SK-MEL-5 (cell line): Measurements from ENCODE around the gene PAPSS2. TPM values are rescaled to one million over a fixed set of nuclear protein-coding genes. Genes with fewer than 3 reads are reported as not detected.
A peak's percentile ranks its signal among the peaks of the same experiment; 100 is the strongest.
"Not testable (repeated sequence)": the region's sequence is repeated elsewhere in the genome, so short reads cannot be mapped to it uniquely, and the experiment has no call there.

Experiments used
- DNase-seq: peaks from one replicate; pipeline ENCODE4 v3.0.0-alpha.2; 2016; ENCODE audit warnings: low read depth, low spot score
- in situ Hi-C: cut with HindIII; loops from 2 replicates; pipeline ENCODE4 v1.10.0; 2016; ENCODE audit warnings: low sequenced_read_pairs, high pct_unique_total_duplicates, low pct_unique_long_range_greater_than_20kb
- total RNA-seq: library from RNA; depleted of rRNA; stranded (reverse); fragments of >200 nt; shearing (Covaris generic); gene quantifications from 2 replicates; pipeline ENCODE4 v1.2.3, GENCODE V29; 2014

The PAPSS2 gene
- total RNA-seq, 1 experiment from 2014 or later = 69.3 TPM

GRCh38 chr10:87636313-87636915 is 23.3 kb upstream of the PAPSS2 start:
- in situ Hi-C loops = no loop called here

DNA sequence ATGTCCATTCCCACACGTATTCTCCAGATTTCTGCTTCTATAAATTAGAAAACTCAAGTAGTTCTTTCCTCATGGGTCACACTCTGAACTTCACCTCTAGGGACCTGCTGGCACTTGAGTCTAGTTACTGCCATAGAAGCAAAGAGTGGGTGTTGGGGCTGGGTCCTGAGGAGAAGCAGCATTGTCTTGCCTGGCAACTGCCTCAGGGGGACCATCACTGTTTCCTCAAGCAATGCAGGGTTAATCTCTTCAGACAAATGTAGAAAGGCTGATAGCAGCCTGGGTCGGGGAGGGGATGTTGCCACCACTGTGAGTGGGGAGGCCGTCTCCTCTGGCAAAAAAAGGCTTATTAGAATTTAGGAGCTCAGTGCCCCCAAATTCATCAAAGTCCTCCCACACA is 20.2 kb upstream of the PAPSS2 start:
- no peak for DNase-seq
- in situ Hi-C loops = no loop called here

More at GRCh38 chr10:87636313-87636915, 23.3 kb upstream of the PAPSS2 start:
- DNase-seq = no peak

DNA sequence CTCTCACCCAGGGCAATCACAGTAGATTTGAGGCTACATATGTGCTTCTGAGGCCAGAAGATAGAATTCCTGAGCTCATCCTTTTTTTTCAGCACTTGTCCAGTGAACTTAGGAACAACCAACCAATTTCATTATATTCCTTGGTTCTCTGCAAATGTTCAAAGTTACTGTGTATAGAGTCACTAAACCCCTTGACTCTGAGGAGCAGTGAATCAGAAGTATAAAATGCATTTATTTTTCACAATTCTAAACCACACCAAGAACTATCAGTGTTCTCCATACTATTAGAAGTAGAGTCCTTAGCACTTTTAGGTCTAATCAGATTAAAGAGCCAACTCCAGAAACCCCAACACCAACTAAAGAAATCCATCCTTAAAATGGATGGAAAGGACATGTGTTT is 19.6 kb upstream of the PAPSS2 start:
- DNase-seq = no peak
- in situ Hi-C loops = no loop called here

DNA sequence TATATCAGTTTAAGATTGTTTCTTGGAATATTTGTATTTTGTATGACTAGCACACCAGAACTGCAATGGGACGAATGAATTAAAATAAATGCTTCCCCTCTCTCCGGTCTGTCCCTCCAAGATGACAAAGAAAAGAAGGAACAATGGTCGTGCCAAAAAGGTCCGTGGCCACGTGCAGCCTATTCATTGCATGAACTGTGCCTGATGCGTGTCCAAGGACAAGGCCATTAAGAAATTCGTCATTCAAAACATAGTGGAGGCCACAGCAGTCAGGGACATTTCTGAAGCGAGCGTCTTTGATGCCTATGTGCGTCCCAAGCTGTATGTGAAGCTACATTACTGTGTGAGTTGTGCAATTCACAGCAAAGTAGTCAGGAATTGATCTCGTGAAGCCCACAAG is 17.2 kb upstream of the PAPSS2 start:
- in situ Hi-C loops = no loop called here
- no peak for DNase-seq

- DNase-seq = no peak
- in situ Hi-C loops = no loop called here
Observed at GRCh38 chr10:87642988-87643387, 16.7 kb upstream of the PAPSS2 start.

- no peak for DNase-seq
- in situ Hi-C loops = no loop called here
Observed at GRCh38 chr10:87643920-87644319, 15.8 kb upstream of the PAPSS2 start.

DNA sequence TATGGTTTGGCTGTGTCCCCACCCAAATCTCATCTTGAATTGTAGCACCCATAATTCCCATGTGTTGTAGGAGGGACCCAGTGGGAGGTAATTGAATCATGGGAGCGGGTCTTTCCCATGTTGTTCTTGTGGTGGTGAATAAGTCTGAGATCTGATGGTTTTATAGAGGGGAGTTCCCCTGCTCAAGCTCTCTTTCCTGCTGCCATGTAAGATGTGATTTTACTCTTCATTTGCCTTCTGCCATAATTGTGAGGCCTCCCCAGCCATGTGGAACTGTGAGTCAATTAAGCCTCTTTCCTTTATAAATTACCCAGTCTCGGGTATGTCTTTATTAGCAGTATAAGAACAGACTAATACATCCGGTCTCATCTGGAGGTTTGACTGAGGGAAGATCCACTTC is 15.2 kb upstream of the PAPSS2 start:
- DNase-seq, in situ Hi-C loops: not testable (repeated sequence)

DNA sequence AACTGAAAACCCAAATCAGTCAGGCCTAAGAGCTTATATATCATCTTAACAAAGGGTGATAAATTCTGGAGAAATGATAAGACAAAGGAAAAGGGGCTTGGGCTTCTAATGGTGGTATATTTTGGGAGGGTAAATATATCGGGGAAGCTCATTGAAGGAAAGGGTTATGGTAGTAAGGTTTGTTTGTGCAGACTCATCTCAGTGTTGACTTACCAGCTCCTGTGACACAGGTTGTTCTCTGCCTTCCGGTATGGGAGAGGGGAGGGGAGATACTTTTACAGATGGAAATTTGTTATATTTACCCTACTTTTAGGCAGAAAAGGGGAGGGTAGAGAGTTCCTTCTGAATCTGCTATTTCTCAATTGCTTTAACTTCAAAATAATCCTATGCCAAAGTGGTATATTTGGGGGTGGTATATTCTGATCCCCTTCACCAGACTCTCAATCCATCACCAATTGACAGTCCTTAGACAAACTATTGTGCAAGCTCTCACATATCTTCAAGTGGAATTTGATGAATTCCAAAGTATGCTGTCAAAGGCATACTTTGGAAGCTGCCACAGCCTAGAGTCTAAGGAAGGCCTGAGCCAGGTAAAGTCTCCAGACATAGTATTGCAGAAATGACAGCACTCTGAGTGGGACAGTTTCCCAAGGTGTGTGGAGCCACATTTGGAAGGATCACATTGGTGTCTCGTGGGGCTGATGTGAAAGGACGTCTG is 13.3 kb upstream of the PAPSS2 start:
- in situ Hi-C loops = no loop called here
- DNase-seq = no peak

DNA sequence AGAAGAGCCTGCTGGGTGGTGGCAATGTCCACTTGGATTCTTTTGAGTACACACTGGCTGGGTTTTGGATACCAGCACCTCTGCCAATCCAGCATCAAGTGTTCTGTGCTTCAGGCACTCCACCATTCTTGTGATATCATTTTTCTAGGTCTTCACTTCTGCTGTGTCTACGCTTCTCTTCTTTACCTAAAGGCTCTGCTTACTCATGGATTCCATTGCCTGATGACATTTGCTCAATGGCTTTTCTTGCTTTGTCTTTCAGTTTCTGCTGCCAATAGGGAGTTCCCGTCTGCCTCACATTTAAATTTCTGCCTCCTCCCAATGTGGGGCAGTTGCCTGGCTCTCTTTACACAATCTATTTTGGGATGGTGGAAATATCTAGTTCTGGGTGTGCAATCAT is 12.7 kb upstream of the PAPSS2 start:
- DNase-seq = no peak
- in situ Hi-C loops = no loop called here

GRCh38 chr10:87650838-87651589 is 8.7 kb upstream of the PAPSS2 start:
- no peak for DNase-seq
- in situ Hi-C loops = no loop called here

DNA sequence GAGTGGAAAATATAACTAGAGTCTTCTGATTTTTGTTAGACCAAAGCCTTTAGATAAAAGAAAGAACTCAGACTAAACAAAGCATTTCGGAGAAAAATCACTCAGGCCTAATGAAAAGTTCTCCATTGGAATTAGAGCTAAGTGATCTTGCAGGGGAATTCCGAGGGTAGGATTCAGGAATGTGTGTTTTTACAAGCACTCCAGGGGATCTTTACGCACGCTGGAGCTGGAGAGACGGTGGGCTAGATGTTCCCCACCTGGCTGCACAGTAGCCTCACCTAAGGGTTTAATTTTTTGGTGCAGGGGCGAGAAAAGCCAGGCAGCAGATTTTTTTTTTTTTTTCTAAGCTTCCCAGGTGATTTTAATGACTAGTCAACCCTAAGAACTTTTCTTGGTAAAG is 7.9 kb upstream of the PAPSS2 start:
- in situ Hi-C loops = no loop called here
- DNase-seq = no peak

GRCh38 chr10:87652261-87652660 is 7.4 kb upstream of the PAPSS2 start:
- no peak for DNase-seq
- in situ Hi-C loops = no loop called here

DNA sequence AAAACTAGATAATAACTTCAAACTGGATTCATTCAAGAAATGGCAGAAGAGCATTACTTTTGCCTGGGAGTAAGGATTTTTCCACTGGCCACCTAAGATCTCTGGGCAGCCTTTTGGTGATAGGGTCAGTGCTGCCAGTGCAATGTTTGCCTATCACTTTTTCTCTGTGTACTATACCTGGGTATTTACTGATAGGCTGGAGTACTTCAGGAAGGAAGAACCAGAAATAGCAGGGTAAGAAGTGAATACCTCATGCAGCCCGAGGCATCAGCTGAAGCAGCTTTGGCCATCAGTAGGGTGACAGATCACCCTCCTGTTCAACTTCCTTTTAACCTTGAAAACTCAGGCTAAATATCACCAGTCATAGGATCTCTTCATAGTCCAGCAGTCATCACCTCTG is 5.5 kb upstream of the PAPSS2 start:
- in situ Hi-C loops = no loop called here
- DNase-seq = no peak

GRCh38 chr10:87656431-87657072 is 3.1 kb upstream of the PAPSS2 start:
- DNase-seq = peak; percentile 65
- in situ Hi-C loops = no loop called here

DNA sequence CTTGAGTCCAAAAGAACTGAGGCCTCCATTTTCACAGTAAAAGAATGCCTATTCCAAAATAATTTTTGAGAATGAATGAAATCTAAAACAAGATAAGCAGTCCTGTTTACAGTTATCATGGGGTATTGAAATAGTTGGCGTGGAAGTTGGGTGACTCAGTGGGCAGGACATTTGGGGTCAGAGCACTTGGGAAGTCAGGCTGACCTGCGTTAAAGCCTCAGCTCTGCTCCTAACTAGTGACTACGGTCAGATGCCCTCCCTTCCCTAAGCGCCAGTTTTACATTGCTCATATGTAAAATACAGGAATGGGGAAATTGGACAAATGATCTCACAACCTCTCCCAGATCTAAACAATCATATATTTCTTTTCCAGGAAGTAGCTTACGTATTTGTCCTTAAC is 2.3 kb upstream of the PAPSS2 start:
- in situ Hi-C loops = no loop called here
- no peak for DNase-seq

- no peak for DNase-seq
- in situ Hi-C loops = no loop called here
Observed at GRCh38 chr10:87658321-87658795, 1.3 kb upstream of the PAPSS2 start.

- DNase-seq = no peak
- in situ Hi-C loops = no loop called here
Observed at GRCh38 chr10:87658858-87659555, 671 bp upstream of the PAPSS2 start.
